GM12801 (cell line): Measurements from ENCODE around the gene PRSS21.

Source experiments
- TF ChIP-seq, protein P1 (sequence below): IDR thresholded peaks from one replicate; pipeline ENCODE4 v1.5.1; 2011; ENCODE audit warnings: control low read depth; ENCODE audit not compliant: insufficient read length; ENCODE audit errors: extremely low read depth

Gene PRSS21

DNA sequence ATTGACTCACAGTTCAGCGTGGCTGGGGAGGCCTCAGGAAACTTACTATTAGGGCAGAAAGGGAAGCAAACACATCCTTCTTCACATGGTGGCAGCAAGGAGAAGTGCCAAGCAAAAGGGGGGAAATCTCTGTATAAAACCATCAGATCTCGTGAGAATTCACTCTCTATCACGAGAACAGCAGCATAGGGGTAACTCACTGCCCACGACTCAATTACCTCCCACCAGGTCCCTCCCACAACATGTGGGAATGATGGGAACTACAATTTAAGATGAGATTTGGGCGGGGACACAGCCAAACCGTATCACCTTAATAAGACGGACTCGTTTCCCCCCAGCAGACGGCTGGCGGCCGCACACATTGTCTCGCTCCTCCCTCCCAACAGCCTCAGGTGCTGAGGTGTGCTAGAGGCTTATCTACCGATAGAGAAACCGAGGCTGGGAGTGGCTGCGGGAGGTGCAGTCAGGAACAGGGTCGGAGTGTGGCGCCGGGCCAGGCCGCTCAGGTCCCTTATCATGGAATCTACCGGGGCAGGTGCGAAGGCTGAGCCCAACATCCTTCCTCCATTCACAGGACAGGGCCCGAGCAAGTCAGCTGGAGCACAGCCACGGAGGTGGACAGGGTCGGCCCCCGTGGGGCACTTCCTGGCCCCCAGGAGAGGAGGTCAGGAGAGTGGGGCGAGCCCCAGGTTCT lies 8.2 kb downstream of the PRSS21 start:
- TF ChIP-seq, protein P1, sequence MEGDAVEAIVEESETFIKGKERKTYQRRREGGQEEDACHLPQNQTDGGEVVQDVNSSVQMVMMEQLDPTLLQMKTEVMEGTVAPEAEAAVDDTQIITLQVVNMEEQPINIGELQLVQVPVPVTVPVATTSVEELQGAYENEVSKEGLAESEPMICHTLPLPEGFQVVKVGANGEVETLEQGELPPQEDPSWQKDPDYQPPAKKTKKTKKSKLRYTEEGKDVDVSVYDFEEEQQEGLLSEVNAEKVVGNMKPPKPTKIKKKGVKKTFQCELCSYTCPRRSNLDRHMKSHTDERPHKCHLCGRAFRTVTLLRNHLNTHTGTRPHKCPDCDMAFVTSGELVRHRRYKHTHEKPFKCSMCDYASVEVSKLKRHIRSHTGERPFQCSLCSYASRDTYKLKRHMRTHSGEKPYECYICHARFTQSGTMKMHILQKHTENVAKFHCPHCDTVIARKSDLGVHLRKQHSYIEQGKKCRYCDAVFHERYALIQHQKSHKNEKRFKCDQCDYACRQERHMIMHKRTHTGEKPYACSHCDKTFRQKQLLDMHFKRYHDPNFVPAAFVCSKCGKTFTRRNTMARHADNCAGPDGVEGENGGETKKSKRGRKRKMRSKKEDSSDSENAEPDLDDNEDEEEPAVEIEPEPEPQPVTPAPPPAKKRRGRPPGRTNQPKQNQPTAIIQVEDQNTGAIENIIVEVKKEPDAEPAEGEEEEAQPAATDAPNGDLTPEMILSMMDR: no peak

DNA sequence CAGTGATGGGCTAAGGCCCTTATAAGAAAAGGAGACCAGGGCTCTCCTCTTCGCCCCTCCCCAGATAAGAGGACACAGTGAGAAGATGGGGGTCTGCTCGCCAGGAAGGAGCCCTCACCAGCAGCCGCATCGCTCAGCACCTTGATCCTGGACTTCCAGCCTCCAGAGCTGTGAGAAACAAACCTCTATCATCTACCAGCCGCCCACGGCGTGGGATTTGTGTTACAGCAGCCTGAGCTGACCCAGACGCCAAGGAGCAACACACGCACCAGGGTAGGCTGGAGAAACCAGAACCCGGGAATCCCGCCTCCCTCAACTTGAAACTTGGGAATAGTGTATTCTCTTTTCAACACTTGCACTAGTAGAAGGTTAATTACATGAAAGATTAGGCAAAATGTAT lies 8.9 kb downstream of the PRSS21 start:
- TF ChIP-seq, protein P1: no peak

DNA sequence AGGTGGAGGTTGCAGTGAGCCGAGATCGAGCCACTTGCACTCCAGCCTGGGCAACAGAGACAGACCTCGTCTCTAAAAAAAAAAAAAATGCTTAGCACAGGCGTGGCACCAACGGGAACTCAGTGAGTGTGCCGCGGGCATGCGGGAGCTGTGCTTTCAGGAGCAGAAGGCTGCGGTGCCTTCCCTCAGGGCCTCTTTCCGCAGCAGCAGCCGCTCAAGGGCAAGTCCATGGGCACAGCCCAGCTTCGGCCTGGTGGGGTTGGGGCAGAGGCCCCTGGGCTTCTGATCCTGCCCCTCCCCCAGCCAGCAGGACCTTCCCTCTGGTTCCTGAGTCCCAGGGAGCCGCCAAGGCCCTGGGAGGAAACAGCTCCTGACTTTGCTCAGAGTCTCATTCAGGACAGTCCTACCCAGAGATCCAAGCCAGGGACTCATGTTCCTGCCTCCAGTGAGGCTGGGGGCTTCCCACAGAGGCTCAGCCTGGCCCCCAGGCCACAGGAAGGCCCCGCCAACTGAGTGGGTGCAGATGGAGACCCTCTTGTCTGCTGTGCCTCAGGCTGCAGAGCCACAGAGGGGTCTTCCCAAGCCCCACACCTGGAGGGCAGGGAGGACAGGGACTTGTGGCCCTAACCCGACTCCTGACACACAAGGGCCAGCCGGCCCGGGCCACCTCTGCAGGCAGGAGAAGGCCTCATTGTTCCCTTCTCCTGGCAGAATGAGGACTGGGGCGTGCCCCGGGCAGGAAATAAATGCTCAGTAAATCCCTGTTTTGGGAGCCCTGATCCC lies 9.7 kb downstream of the PRSS21 start:
- TF ChIP-seq, protein P1: no peak

DNA sequence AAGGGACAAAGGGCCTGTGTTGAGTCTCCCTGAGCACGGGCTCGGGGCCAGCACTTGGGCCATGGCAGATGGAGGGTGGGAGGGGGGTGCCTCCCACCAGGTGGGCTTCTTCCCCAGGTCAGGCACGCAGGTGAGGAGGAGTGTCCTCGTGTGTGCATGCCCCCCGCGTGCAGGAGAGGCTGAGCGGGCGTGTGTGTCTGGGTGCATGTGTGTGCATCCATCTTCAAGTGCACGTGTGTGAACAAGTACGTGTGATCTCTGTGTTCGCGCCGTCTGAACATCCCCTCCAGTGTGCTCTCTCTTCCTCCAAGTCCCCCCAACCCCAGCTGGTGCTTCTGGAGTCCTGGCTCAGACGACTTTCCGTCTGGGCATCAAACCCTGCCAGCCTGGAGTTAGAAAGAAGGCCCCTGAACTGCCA lies 10.3 kb downstream of the PRSS21 start:
- TF ChIP-seq, protein P1: no peak

DNA sequence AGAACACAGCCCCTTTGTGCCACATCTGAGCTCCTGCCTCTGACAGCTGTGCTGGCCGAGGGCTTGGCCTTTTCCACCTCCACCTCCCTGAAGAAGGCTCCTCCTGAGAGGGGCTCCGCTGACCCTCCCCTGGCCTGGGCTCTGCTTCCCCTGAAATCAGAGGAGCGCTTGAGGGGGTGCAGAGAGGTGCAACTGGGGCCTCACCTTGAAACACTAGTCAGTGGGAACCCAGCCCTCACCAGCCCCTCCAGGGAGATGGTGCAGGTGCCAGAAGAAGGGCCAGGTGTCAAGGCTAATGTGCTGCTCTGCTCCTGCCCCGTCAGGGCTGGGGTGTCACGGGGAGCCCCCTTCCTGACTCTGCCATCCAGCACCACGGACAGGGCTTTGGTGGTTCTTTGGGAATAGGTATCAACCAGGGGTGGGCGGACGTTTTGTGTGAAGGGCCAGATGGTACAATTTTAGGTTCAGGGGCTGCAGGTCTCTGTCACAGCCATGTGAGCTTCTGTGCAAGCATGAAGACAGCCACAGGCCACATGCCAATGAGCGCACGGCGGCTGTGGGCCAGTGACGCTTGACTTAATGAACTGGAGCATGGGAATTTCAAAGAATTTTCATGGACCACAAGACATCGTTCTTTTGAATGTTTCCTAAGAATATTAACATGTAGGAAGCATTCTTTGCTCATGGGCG lies 10.9 kb downstream of the PRSS21 start:
- TF ChIP-seq, protein P1: no peak

DNA sequence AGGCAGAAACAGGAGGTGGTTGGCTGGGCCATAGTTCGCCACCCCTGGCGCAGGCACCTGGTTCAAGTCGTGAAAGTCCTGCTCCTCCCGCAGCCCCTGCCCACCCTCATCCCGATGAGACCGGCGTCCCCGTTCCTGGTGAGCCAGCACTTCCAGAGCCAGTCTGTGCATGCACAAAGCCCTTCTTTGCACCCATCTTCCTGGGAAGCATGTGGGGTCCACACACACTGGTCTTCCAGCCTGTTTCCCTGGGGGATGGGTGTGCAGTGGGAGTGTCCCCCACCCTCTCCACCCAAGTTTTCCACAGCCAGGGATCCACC lies 11.4 kb downstream of the PRSS21 start:
- TF ChIP-seq, protein P1: no peak

DNA sequence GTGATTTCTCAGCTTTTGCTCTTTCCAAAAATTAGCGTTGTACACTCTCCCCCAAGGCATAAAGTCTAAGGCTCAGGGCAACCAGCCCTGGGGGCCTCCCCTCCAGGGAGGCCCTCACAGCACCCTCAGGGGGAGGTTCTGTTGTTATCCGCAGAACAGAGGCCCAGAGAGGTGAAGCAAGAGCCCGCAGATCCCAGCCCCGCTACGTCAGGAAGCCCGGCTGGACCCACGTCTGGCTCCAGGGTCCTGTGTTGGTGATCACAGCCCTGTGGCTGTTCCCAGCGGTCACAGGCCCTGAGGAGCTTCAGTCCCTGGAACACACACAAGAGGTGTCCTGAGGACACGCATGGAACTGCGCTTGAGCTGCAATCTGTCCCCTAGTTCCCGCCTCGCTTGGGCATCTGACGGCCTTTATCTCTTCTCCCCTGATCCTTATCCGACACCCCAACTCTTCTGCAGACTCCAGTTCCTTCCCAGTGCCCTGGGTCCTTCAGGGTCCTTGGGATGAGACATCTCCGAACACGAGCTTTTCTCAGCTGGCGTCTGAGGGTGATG lies 11.9 kb downstream of the PRSS21 start:
- TF ChIP-seq, protein P1: no peak
